Thoracic aorta (tissue), 2 donors: ENCODE results near the gene C1orf174. TPM values are rescaled to one million over a fixed set of nuclear protein-coding genes. Genes with fewer than 3 reads are reported as not detected.

ENCODE experiments used
- ATAC-seq: fragments of 150-250 bp; one replicate; pipeline ENCODE4 v1.8.0; 2017; ENCODE audit warnings: low read depth; ENCODE audit not compliant: insufficient number of reproducible peaks, low FRiP score
- DNase-seq: peaks from one replicate; pipeline ENCODE4 v3.0.0-alpha.2; 2020; ENCODE audit warnings: low spot score
- H3K27ac ChIP-seq, 2 donors: fragments of 200-600 bp; sonication (generic); 1 replicate in 1 of 2; 2 replicates in 1 of 2; pipeline ENCODE4 v1.5.1; 2016; ENCODE audit warnings: mild to moderate bottlenecking in 2 of 2, moderate library complexity in 2 of 2
- H3K27me3 ChIP-seq: fragments of 200-600 bp; sonication (generic); replicated peaks from 2 replicates; pipeline ENCODE4 v1.6.0; 2016; ENCODE audit warnings: mild to moderate bottlenecking; ENCODE audit not compliant: insufficient read depth
- H3K36me3 ChIP-seq: fragments of 200-600 bp; sonication (generic); one replicate; pipeline ENCODE4 v1.5.1; 2016
- H3K4me1 ChIP-seq, 2 donors: fragments of 200-600 bp; sonication (generic); 1 replicate in 1 of 2; 2 replicates in 1 of 2; pipeline versions ENCODE4 v1.5.1 to v1.6.0; 2016; ENCODE audit warnings: low read depth in 2 of 2, mild to moderate bottlenecking in 1 of 2; ENCODE audit not compliant: control insufficient read depth in 1 of 2
- H3K4me3 ChIP-seq: fragments of 200-600 bp; sonication (generic); 2 replicates; pipeline ENCODE4 v1.5.1; 2016; ENCODE audit warnings: mild to moderate bottlenecking
- H3K9me3 ChIP-seq: fragments of 200-600 bp; sonication (generic); 2 replicates; pipeline ENCODE4 v1.5.1; 2016
- total RNA-seq, 2 donors: library from RNA; depleted of rRNA; stranded (reverse); fragments of >200 nt; gene quantifications; one replicate each; pipeline versions ENCODE4 v1.1.0 to v1.2.3, GENCODE V29; 2016
- TF ChIP-seq, protein P1 (sequence below): fragments of 200-600 bp; sonication (generic); IDR thresholded peaks from one replicate; pipeline ENCODE4 v1.5.1; 2019; ENCODE audit warnings: antibody characterized with exemption

C1orf174 gene
- total RNA-seq, 2 donors from 2014 or later, result 15.3 to 19.0 TPM

DNA sequence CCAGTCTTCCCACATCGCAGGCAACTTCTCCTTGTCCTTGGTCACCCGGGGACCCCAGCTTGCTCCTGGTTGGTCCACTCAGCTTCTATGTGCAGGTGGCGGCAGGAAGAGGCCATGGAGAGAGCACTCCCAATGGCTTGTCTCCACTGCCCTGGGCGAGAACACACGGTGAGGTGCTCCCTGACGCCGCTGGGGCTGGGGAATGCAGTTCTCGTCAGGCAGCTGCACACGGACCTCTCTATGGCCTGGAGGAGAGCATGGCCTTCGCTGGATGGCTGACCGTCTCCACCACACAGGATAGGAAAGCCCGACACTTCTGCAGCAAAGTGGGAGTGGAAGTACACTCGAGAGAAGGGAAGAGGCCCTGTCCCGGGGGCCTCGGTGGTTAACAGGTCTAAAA, 11.8 kb downstream of the C1orf174 start:
- peaks cover 40% of the 10 kb centered on the region for H3K36me3 ChIP-seq
- TF ChIP-seq, protein P1, sequence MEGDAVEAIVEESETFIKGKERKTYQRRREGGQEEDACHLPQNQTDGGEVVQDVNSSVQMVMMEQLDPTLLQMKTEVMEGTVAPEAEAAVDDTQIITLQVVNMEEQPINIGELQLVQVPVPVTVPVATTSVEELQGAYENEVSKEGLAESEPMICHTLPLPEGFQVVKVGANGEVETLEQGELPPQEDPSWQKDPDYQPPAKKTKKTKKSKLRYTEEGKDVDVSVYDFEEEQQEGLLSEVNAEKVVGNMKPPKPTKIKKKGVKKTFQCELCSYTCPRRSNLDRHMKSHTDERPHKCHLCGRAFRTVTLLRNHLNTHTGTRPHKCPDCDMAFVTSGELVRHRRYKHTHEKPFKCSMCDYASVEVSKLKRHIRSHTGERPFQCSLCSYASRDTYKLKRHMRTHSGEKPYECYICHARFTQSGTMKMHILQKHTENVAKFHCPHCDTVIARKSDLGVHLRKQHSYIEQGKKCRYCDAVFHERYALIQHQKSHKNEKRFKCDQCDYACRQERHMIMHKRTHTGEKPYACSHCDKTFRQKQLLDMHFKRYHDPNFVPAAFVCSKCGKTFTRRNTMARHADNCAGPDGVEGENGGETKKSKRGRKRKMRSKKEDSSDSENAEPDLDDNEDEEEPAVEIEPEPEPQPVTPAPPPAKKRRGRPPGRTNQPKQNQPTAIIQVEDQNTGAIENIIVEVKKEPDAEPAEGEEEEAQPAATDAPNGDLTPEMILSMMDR, result no peak
- no peak overlapping the region for H3K4me3 ChIP-seq
- H3K9me3 ChIP-seq, result no peaks in the 10 kb centered on the region
- peaks cover 0 to 6% of the 10 kb centered on the region in 2 donors for H3K4me1 ChIP-seq
- no peaks in the 10 kb centered on the region for H3K27me3 ChIP-seq
- no peak for ATAC-seq
- H3K27ac ChIP-seq, result no peak overlapping the region
- no peak for DNase-seq

DNA sequence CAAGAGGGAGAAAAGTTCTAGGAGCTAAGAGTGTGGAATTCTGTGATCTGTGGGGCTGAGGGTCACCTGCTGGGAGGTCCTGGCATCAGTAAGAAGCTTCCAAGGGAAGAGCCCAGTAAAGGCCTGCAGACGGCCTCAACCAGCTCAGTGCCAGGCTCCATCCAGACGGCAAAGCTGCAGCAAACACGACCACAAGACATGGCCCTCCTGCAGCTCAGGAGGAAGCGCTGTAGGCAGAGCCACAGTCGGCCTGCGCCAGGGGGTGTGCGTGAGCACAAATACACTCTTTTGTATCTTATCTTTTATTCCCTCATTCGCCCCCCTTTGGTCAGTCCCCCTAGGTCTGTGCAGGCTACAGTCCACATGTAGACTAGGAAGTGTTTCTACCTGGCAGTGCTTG, 13.4 kb downstream of the C1orf174 start:
- DNase-seq (no peak), ATAC-seq (no peak)
- TF ChIP-seq, protein P1, result no peak
- H3K9me3 ChIP-seq, result no peaks in the 10 kb centered on the region
- no peak overlapping the region for H3K4me3 ChIP-seq
- H3K27me3 ChIP-seq, result no peaks in the 10 kb centered on the region
- no peaks in the 10 kb centered on the region for H3K4me1 ChIP-seq
- no peak overlapping the region for H3K27ac ChIP-seq
- peaks cover 43% of the 10 kb centered on the region for H3K36me3 ChIP-seq

DNA sequence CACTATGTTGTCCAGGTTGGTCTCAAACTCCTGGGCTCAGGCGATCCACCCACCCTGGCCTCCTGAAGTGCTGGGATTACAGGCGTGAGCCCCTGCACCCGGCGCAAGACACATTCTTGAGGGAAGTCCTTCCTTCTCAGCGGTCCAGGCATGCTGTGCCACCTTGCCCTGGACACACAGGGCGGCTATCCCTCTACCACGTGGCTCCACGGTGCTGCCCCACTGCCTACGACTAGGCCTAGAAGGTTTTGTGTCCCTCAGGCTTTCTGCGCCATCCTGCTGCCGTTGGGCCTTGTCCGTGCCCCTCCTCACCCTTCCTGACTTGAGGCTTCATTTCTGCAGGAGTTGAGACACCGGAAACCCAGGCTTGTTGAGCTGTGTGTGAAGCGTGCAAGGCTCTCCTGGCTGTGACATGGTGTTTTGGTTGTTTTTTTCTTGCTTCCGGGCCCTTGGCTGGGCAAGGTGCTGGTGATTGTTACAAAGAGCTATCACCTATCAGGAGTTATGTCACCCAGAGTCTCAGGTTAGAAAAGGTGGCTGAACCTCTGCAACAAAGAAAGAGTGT, 13.9 kb downstream of the C1orf174 start:
- Histone ChIP-seq H3K9me3 (no peaks in the 10 kb centered on the region), H3K4me1 (no peaks in the 10 kb centered on the region), H3K4me3 (no peak overlapping the region), H3K36me3 (peaks cover 43% of the 10 kb centered on the region), H3K27ac (no peak overlapping the region), H3K27me3 (no peaks in the 10 kb centered on the region)
- TF ChIP-seq, protein P1, result no peak
- ATAC-seq (no peak), DNase-seq (no peak)

- DNase-seq, result no peak
- no peaks in the 10 kb centered on the region for H3K27me3 ChIP-seq
- H3K4me3 ChIP-seq, result no peak overlapping the region
- ATAC-seq, result no peak
- TF ChIP-seq, protein P1, result no peak
- peaks cover 38% of the 10 kb centered on the region for H3K36me3 ChIP-seq
- no peaks in the 10 kb centered on the region for H3K4me1 ChIP-seq
- no peaks in the 10 kb centered on the region for H3K9me3 ChIP-seq
- no peak overlapping the region for H3K27ac ChIP-seq
These were observed 14.5 kb downstream of the C1orf174 start for GRCh38 chr1:3885611-3886010.

DNA sequence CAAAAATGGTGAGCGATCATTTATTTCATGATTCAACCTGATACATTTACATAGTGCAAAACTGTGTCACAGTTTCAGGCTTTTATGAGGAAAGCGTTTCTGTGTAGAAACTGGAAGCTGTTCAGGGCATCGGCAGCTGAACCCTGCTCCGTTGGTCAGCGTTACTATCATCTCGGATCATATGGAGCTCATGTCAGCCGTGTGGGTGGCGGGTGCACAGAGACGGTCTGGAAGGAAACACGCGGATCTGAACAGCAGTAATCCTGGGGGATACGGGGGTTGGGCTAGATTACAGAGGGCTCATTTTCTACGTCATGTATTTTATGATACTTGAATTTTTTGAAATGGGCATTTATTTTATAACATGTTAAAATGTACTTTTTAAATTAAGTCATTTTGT, 15.1 kb downstream of the C1orf174 start:
- no peak overlapping the region for H3K27ac ChIP-seq
- DNase-seq (no peak), ATAC-seq (no peak)
- peaks cover 32% of the 10 kb centered on the region for H3K36me3 ChIP-seq
- H3K9me3 ChIP-seq, result no peaks in the 10 kb centered on the region
- H3K4me3 ChIP-seq, result no peak overlapping the region
- TF ChIP-seq, protein P1, result no peak
- no peaks in the 10 kb centered on the region for H3K4me1 ChIP-seq
- H3K27me3 ChIP-seq, result no peaks in the 10 kb centered on the region
